ENCODE measurements around the gene SMTN.

The SMTN gene

DNA sequence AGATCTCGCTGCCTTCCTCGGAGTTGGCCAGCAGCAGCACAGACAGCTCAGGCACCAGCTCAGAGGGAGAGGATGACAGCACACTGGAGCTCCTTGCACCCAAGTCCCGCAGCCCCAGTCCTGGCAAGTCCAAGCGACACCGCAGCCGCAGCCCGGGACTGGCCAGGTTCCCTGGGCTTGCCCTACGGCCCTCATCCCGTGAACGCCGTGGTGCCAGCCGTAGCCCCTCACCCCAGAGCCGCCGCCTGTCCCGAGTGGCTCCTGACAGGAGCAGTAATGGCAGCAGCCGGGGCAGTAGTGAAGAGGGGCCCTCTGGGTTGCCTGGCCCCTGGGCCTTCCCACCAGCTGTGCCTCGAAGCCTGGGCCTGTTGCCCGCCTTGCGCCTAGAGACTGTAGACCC, 52.8 kb downstream of the SMTN start:
- DNase-seq = no peak

DNA sequence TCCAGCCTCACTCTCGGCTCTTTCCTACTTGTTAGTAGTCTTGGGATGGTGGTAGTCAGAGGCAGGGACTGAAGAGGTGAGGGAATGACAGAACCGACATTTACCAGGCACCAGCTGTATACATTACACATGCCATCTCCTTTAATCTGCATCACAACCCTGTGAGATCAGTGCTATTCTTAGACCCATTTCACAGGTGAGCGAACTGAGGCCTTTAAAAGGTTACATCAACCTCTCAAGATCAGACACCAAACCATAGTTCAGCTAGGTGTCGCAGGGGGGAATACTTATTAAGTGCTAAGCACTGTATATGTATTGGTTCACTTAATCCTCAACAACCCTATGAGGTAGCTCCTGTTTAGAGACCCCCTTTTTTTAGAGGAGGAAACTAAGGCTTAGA, 53.6 kb downstream of the SMTN start:
- no peak for DNase-seq

DNA sequence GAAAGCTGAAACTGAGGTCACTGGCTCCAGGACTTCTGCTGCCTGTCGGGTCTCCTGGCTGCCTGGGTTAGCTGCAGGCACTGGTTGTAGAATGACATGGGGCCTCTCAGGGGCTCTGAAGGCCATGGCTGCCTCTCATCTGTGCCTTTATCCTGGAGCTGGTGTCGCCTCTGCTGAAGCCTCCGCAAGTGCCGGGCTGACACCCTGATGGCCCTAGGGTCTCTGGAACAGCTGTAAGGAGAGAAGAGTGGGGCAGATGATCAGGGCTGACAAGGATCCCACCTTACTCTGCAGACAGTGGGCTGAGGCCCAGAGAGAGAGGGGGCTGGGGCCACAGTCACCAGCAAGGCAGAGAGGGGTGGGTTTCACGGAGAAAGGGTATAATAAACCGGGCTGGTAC, 54.6 kb downstream of the SMTN start:
- DNase-seq = no peak

DNA sequence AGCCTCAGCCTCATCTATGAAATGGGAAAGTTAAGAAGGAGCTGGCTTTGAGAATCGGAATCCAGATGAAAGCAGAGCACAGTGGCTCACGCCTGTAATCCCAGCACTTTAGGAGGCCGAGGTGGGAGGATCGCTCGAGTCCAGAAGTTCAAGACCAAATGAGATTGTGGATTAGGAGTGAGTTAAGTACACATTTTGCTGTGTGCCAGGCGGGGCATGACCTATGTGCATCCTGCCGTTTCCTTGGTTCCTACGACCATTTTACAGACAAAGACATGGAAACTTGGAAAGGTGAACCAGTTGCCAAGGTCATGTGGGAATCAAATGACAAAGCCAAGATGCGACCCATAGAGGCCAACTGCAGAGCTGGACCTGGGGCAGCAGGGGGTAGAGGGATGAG, 55.0 kb downstream of the SMTN start:
- DNase-seq = no peak

DNA sequence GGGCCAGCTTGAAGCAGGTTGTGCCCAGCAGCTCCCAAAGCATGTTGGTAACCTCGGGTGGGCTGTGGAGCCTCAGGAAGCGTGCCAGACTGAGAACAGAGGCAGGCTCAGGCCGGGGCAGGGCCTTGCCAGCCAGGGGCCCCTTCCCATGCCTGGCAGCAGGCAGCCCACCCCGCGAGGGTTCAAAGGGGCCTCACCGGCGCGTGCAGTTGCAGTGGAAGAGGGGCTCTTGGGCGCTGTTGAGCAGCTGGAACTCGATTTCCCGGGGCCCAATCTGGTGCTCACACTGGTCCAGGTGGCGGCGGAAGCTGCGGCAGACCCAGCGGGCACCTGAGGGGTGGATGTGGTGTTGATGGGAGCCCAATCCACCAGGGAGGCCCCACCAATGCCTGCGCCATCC, 55.6 kb downstream of the SMTN start:
- DNase-seq = no peak

DNA sequence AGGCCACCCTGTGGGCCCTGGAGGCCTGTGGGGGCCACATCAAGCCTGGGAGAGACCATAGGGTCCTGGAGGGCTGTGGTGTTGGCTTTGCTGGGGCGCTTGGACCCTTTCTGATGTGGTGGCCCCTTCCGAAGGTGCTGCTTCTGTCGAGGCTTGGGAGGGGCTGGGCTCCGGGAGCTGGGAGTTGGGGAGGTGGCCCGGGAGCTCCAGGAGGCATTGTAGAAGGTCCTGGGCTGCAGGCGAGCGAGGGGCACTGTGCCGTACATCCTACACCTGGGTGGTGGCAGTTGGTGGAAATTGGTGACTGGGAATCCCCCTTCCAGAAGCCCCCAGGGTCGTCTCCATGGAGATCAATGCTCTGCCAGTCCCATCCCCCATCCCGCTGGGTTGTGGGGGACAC, 56.6 kb downstream of the SMTN start:
- DNase-seq = no peak

DNA sequence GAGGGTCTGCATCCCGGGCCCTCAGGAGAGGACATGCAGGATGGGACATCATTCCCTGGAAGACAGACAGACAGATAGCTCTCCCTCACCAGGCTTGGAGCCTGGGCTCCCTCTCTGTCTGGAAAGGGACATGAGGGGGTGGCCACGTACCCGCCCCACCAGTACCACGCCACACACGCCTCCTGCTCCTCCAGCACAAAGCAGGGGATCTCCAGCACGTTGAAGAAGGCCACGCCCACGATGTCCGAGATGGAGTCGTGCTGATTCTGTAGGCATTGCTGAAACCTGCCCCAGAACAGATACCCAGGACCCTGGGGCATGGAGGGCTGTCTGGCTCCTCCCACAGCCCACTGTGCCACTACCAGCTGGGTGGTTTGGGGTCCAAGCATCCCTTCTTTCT, 57.0 kb downstream of the SMTN start:
- DNase-seq = no peak

DNA sequence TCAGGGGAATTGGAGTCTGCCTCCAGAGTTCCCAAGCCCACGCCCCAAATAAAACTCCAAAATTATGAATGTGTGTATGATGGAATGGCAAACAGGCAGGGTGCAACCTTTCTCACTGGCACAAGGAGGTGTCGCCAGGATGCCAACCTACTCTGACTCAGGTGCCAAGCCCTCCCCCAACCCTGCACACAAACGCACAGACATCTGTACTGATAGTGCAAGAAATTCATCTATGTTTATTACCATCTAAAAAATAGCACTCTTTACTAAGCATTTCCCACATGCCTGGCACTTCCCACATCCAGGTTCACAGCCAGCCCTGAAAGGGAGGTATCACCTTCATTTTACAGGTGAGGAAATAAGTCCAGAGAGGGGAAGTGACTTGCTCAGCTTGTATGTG, 57.9 kb downstream of the SMTN start:
- DNase-seq = no peak

DNA sequence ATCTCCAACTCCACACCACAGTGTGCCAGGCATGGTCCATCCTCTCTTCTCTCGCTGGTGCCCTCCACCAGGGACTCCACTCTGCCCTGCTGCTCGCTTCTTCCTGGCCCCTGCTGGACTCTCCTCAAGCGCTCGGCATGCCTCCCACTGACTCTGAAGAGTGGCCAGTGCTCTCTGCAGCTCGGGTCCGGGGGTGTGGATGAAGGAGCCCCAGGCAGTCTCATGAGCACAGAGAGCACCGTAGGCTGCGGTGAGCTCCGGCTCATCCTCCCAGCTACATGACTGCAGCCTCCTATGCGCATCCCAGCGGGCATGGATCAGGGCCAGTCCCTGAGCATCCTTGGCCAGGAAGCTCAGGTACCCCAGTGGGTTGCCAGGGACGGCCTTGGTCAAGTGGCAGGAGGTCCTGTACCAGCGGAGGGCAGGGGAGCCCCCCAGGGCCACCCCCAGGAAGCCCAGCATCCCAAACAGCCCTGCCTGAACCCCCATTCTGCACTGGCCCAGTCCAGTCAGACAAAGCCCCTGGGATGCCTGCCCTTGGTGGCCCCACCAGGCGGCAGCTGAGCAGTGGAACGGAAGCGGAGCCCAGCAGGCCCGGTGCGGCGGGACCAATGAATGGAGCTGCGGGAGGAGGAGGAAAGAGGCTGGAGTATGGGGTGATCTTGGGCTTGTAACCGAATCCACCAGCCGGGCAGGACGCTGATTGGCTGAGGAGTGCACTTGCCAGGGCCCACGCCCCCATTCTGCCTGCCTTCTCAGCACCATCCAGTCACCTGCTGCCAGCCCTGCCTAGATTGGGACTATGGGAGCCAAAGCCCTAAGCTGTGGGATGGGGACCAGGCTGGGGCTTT, 59.0 kb downstream of the SMTN start, which contains the start of gene PLA2G3:
PLA2G3 (minus strand) TSS at position 643 of the 851 bp plus-strand sequence; CDS start at position 489, 154 bp downstream.
- peak; percentile 84 for DNase-seq

DNA sequence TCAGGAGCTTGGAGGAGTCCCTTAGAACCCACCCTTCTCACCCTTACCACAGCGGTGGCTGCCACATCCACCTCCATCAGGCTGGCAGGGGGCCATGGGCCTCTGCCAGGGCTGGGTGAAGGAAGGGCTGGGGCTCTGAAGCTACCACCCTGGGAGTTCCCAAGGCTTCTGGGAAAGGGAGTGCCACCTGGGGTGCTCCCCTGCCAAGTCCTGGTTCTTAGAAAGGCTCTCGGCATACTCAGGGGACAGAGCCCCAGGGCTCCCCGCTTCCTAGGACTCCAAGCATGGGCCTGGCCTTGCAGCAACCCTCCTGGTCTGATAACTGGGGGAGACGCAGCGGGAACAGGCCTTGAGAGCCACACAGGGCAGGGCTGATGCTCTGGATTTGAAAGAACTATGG, 59.6 kb downstream of the SMTN start:
- peak; percentile 63 for DNase-seq

DNA sequence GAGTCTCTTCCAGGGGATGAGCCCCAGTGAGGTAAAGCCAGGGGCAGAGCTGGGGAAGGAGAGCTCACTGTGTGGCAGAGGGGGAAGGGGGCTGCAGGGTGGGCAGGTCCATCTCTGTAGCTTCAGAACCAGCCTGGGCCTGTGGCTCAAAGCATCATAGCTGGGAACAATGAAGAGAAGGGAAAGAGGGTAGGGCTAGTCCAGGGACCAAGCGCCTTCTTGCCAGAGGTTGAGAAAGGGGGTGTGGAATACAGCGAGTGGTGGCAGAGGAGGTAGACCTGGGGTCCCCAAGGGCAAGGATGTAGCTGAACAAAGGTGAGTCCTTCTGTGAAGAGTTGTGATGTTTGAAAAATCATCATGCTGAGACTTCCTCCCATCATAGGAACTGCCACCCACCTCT, 60.4 kb downstream of the SMTN start:
- DNase-seq = no peak

DNA sequence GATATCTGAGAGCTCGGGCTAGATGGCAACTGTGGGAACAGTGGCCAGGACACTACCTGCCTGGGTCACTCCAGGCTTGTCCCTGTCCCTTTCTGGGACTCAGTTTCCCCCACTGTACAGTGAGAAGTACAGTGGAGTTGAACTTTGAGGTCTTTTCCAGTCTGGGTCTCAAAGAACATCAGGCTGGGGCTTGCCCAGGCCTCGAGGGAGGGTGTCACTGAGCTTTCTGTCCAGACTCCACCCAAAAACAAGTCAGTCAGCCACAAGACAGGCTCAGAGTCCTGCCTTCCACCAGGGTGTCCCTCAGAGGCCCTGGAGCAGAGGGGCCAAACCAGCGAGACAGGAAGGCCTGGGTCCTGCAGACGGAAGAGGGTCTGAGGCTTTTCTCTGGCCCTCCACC, 61.2 kb downstream of the SMTN start:
- no peak for DNase-seq

DNA sequence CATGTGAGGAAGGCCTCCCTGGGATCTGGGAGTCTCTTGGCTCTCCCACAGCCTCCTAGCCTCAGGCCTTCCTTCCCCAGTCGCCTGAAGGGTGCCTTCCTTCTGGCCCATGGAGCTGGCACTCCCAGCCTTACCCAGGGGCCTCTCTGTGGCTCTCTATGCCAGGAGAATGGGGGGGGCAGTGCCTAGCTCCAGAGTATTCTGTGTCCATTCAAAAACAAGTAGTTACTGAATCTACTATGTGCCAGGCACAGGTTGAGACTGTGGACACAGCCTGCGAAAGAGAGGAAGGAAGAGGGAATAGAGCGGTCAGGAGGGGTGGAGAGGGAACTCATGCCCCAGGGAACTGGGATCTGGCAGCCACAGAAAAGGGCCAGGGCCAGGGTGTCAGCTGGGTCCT, 61.9 kb downstream of the SMTN start:
- no peak for DNase-seq

DNA sequence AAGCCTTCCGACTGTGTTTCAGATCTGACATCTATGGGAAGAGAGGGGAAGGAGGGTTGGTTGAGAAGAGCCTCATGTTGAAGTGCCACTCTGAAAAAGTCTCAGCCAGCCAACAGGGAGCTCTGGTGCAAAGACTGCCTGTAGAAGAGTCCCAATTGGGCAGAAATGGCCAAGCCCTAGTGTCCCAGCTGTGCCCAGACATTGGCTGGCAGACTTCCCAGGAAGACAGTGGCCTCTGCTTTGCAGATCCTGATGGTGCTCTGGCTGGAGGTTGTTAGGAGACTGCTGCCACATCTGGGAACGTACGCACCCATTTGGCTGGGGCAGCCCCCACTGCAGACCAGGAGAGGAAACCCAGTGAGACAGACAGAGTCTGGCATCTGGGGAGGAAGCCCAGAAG, 62.4 kb downstream of the SMTN start:
- no peak for DNase-seq

DNA sequence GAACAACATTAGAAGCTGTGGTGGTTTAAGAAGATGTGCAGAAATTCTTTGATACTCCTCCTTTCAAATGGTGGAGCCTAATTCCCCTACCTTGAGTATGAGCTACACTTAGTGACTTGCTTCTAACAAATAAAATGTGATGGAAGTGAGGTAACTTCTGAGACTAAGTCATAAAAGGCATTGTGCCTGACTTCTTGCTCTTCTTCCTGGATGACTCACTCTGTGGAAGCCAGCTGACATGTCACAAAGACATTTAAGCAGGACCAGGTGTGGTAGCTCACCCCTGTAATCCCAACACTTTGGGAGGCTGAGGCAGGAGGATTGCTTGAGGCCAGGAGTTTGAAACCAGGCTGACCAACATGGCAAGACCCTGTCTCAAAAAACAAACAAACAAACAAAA, 63.1 kb downstream of the SMTN start:
- DNase-seq = no peak

DNA sequence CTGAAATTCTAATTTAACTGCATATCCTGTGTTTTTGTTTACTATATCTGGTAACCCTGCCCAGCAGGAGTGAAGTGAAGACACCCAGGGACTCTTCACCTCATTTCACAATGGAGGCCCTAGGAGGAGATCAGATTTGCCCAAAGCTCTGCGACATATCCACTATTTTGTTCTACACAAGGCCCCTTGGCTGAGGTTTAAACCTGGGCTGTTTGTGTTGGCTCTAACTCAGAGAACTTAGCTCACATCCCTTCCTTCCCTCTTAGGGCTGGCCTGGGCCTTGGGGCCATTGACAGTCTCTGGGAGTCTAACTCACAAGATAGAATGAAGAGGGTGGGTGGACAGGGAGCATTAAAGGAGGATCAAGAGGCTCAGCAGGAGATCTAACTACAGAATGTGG, 67.4 kb downstream of the SMTN start:
- DNase-seq = no peak

DNA sequence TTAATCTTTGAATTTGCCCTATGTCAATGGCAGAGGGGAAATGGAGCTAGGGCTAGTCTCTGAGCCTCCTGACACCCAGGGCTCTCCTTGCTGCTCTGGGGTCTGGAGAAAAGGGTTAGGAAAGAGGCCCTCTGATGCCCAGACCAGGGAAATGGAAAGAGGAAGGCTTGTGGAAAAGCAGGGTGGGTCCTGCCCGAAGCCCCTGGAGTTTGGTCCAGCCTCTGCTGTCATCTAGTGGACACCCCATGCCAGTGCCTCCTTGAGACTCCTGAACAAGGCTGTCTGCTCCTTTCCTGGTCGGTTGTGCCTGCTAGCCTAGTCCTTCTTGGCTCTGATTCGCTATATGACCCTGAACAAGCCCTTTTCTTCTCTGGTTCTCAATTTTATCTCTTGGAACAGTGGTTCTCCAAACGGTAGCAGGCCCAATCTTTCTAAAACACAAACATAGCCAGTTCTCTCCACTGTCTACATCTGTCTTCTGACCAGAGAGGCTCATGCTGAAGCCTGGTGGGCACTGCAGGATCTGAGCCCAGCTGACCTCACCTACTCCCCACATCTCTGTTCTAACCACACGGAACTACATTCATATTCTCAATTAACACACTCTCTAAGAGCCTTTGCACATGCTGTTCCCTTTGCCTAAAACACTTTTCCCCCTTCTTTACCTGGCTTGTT, 68.0 kb downstream of the SMTN start:
- DNase-seq = peak; percentile 67

DNA sequence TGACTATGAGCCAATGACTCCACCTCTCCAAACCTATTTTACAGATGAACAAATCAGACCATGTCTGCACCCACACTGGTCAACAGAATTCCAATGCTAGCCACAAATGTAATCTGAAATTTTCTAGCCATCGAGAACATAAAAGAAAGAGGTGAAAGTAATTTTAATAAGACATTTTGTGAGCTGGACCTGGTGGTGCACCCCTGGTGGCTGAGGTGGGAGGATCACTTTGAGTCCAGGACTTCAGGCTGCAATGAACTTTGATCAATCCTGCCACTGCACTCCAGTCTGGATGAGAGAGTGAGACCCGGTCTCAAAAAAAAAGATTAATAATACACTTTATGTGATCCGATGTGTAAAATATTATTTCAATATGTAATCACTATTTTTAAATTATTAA, 69.5 kb downstream of the SMTN start:
- DNase-seq = no peak

DNA sequence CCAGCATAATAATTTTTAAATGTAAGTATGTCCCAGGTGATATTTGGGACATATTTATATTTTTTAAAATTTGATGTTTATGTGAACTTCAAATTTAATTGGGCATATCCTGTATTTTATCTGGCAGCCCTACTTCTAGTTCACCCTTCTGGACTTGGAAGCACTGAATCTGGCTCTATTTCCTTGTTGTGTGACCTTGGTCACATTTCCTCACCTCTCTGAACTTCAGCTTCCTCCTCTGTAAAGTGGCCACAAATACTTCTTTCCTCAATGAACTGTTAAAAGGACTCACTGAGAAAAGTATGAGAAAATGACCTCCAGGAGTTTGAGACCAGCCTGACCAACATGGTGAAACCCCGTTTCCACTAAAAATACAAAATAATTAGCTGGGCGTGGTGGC, 70.8 kb downstream of the SMTN start:
- DNase-seq = no peak

DNA sequence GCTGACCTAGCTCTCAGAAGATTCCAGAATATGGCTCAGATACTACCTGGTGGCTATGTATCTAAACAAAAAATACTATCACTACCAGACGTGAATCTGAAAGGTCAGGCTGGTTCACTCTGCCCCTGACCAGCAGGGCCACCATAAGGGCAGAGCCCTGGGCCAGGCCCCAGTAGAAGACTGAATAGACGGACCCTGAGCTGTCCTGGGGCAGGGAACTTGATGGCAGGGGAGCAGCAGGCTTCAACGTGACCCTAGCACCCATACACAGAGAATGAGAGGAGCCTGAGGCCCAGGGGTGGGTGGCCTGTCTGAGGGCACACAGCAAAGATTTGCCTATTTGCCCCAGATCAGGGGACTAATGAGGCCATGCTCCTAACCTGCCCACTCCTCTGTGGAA, 72.2 kb downstream of the SMTN start:
- DNase-seq = no peak
